PC-3 (cell line): ENCODE results near the gene NPLOC4. TPM values are rescaled to one million over a fixed set of nuclear protein-coding genes. Genes with fewer than 3 reads are reported as not detected.
A peak's percentile ranks its signal among the peaks of the same experiment; 100 is the strongest.

Source experiments
- ATAC-seq: fragments of 200-7000 bp; cut with Tn5 transposase; 2 replicates; pipeline ENCODE4 v1.9.1; 2020; ENCODE audit warnings: mild to moderate bottlenecking, moderate library complexity
- BruUV-seq: library from RNA; stranded (reverse); fragments of 400-500 nt; replicated peaks from 2 replicates; lab custom pipeline; 2021; lab: Mats Ljungman, UMichigan
- CTCF ChIA-PET: fragments of 300-600 bp; sonication (Branson Sonifier 250); formaldehyde crosslinking; loops from one replicate; lab custom pipeline; 2022; ENCODE audit warnings: antibody characterized with exemption; lab: Charles Lee
- POLR2A ChIA-PET: fragments of 300-600 bp; sonication (Branson Sonifier 250); formaldehyde crosslinking; loops from one replicate; lab custom pipeline; 2022; ENCODE audit warnings: antibody characterized with exemption; ENCODE audit not compliant: unreplicated experiment; lab: Charles Lee
- DNase-seq: peaks from one replicate; pipeline ENCODE4 v3.0.0-alpha.2; 2015
- H2AFZ ChIP-seq: fragments of 300-600 bp; sonication (generic); 2 replicates; pipeline ENCODE4 v1.6.0; 2016; ENCODE audit warnings: antibody characterized with exemption, low read length
- H3F3A ChIP-seq: fragments of 300-600 bp; sonication (generic); one replicate; pipeline ENCODE4 v1.6.0; 2017; ENCODE audit warnings: antibody characterized with exemption, low read length, control low read depth, mild to moderate bottlenecking; ENCODE audit not compliant: unreplicated experiment
- H3K27ac ChIP-seq: fragments of 300-600 bp; sonication (generic); 2 replicates; pipeline ENCODE4 v1.5.1; 2016; ENCODE audit warnings: mild to moderate bottlenecking, low read length
- H3K27me3 ChIP-seq: fragments of 300-600 bp; sonication (generic); 2 replicates; pipeline ENCODE4 v1.6.1; 2016; ENCODE audit warnings: low read length, mixed read lengths
- H3K36me3 ChIP-seq: fragments of 300-600 bp; sonication (generic); 2 replicates; pipeline ENCODE4 v1.6.1; 2016; ENCODE audit warnings: low read depth, mixed run types, low read length, mixed read lengths
- H3K4me1 ChIP-seq: fragments of 300-600 bp; sonication (generic); 2 replicates; pipeline ENCODE4 v1.5.1; 2016; ENCODE audit warnings: low read length; ENCODE audit not compliant: insufficient read depth
- H3K4me2 ChIP-seq: fragments of 300-600 bp; sonication (generic); 2 replicates; pipeline ENCODE4 v1.6.0; 2016; ENCODE audit warnings: low read length
- H3K4me3 ChIP-seq: fragments of 300-600 bp; sonication (generic); 2 replicates; pipeline ENCODE4 v1.5.1; 2016; ENCODE audit warnings: mild to moderate bottlenecking, low read length, mixed read lengths
- H3K79me2 ChIP-seq: fragments of 300-600 bp; sonication (generic); 2 replicates; pipeline ENCODE4 v1.6.1; 2017; ENCODE audit warnings: low read length, mixed read lengths
- H3K9ac ChIP-seq: fragments of 300-600 bp; sonication (generic); 2 replicates; pipeline ENCODE4 v1.6.0; 2016; ENCODE audit warnings: mild to moderate bottlenecking, low read length
- H3K9me2 ChIP-seq: fragments of 300-600 bp; sonication (generic); replicated peaks from 2 replicates; pipeline ENCODE4 v1.6.1; 2016; ENCODE audit warnings: mixed run types, low read length, mixed read lengths
- H3K9me3 ChIP-seq: fragments of 300-600 bp; sonication (generic); 2 replicates; pipeline ENCODE4 v1.6.1; 2016; ENCODE audit warnings: low read length, mixed read lengths
- H4K20me1 ChIP-seq: fragments of 300-600 bp; sonication (generic); 2 replicates; pipeline ENCODE4 v1.6.1; 2016; ENCODE audit warnings: low read length, mixed read lengths
- EZH2 ChIP-seq: fragments of 300-600 bp; sonication (generic); IDR thresholded peaks from one replicate; pipeline ENCODE4 v1.6.1; 2017; ENCODE audit warnings: antibody characterized with exemption, mild to moderate bottlenecking, low read length; ENCODE audit not compliant: unreplicated experiment
- EZH2phosphoT487 ChIP-seq: fragments of 300-600 bp; sonication (generic); IDR thresholded peaks from 2 replicates; pipeline ENCODE4 v1.6.1; 2018; ENCODE audit warnings: mild to moderate bottlenecking, antibody characterized with exemption, low read length, borderline replicate concordance
- intact Hi-C: fragments of 100-400 bp; cut with micrococcal nuclease; formaldehyde crosslinking; loops from 2 replicates; pipeline ENCODE4 v1.9.0; 2023
- total RNA-seq: library from RNA; depleted of rRNA; stranded (reverse); fragments of >200 nt; gene quantifications from 2 replicates; pipeline ENCODE4 v1.2.3, GENCODE V29; 2014
- TF ChIP-seq, protein P1 (sequence below): fragments of 300-600 bp; sonication (generic); conservative IDR thresholded peaks from 2 replicates; pipeline ENCODE4 v1.5.1; 2017; ENCODE audit warnings: antibody characterized with exemption, low read depth, mild to moderate bottlenecking, low read length

The NPLOC4 gene
- total RNA-seq, 1 experiment from 2014 or later = 109 TPM

DNA sequence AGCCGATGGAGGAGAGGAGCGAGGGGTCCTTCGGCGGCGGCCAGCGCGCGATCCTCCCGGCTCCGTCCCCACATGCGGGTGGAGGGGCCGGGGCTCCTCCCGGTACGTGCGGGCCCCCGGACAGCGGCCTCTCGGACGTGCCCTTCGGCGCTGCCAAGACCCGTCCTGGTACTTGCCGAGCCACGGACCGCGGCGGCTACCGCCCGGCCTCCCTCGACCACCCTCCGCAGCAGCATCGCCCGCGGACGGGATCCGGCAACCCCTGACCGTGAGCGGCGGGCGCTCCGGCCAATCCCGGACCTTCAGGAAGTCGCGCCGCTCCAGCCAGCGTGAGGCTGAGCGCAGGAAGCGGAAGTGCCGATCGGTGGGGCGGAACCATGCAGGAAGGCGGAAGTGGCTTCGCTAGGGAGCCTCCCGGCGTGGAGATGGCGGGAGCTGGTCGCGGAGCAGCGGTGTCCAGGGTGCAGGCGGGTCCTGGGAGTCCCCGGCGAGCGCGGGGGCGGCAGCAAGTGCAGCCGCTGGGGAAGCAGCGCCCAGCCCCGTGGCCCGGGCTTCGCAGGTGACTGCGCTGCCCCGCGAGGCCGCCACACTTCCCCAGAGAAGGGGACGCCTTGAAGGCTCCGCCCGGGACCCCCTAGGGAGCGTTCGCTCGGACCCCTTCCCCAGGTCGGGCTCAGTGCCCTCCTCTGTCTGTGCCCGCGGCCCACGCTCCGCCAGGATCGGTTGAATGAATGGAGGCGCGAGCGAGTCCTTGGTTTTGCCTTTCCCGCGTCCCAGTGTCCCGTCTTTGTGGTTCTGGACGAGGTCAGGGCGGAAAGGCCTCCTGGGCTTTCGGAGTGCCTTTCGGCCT lies 29.7 kb upstream of the NPLOC4 start, which contains the start of the genes CCDC137 and OXLD1:
TSS of gene CCDC137 (plus strand) at position 396 of the 850 bp plus-strand sequence. CDS start at position 426, 30 bp downstream.
TSS of gene OXLD1 (minus strand) at position 264 of the 850 bp plus-strand sequence. CDS start at position 236, 28 bp downstream.
- no peaks in the 10 kb centered on the region for H4K20me1 ChIP-seq
- ATAC-seq (peak; percentile 98), DNase-seq (peak; percentile 97)
- peaks cover 20% of the 10 kb centered on the region for H3K36me3 ChIP-seq
- TF ChIP-seq, protein P1, sequence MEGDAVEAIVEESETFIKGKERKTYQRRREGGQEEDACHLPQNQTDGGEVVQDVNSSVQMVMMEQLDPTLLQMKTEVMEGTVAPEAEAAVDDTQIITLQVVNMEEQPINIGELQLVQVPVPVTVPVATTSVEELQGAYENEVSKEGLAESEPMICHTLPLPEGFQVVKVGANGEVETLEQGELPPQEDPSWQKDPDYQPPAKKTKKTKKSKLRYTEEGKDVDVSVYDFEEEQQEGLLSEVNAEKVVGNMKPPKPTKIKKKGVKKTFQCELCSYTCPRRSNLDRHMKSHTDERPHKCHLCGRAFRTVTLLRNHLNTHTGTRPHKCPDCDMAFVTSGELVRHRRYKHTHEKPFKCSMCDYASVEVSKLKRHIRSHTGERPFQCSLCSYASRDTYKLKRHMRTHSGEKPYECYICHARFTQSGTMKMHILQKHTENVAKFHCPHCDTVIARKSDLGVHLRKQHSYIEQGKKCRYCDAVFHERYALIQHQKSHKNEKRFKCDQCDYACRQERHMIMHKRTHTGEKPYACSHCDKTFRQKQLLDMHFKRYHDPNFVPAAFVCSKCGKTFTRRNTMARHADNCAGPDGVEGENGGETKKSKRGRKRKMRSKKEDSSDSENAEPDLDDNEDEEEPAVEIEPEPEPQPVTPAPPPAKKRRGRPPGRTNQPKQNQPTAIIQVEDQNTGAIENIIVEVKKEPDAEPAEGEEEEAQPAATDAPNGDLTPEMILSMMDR = no peak
- no peak for TF ChIP-seq EZH2phosphoT487
- TF ChIP-seq EZH2 = no peak
- ChIA-PET POLR2A (interaction anchor here (0.5 to 0.6 kb wide), 2 partner anchors 36 to 95 kb away, joined by 3 to 4 read pairs; partner anchors contain the start of gene MRPL12), CTCF (no interaction called here)
- H3K4me1 ChIP-seq = peaks cover 35% of the 10 kb centered on the region
- H3K9ac ChIP-seq = peak within 1 kb of the TSS; percentile 98
- no peaks in the 10 kb centered on the region for H3K9me3 ChIP-seq
- H3K27ac ChIP-seq = peak within 1 kb of the TSS; percentile 69
- peak within 1 kb of the TSS; percentile 71 for H2AFZ ChIP-seq
- BruUV-seq = no TSS peak
- no peaks in the 10 kb centered on the region for H3K9me2 ChIP-seq
- H3F3A ChIP-seq = no peaks in the 10 kb centered on the region
- H3K27me3 ChIP-seq = no peaks in the 10 kb centered on the region
- peak within 1 kb of the TSS; percentile 100 for H3K4me2 ChIP-seq
- H3K4me3 ChIP-seq = peak within 1 kb of the TSS; percentile 93
- intact Hi-C loops = loop anchor here (2.0 kb wide), 1 partner anchor 30 kb away; the partner anchor contains the start of genes NPLOC4 and TSPAN10
- H3K79me2 ChIP-seq = peaks cover 56% of the 10 kb centered on the region

GRCh38 chr17:81666092-81666341 lies 29.1 kb upstream of the NPLOC4 start:
- Histone ChIP-seq H3F3A (no peaks in the 10 kb centered on the region), H3K27me3 (no peaks in the 10 kb centered on the region), H3K9me2 (no peaks in the 10 kb centered on the region), H3K36me3 (peaks cover 15% of the 10 kb centered on the region), H3K9me3 (no peaks in the 10 kb centered on the region), H2AFZ (peak overlapping the region; percentile 71), H3K4me1 (peaks cover 35% of the 10 kb centered on the region), H4K20me1 (no peaks in the 10 kb centered on the region), H3K4me2 (peak overlapping the region; percentile 100), H3K79me2 (peaks cover 56% of the 10 kb centered on the region), H3K4me3 (peak overlapping the region; percentile 93), H3K27ac (peak overlapping the region; percentile 69), H3K9ac (peak overlapping the region; percentile 98)
- POLR2A ChIA-PET = interaction anchor here (0.5 kb wide), 1 partner anchor 95 kb away, joined by 3 read pairs; no protein-coding TSS in a partner anchor
- ATAC-seq (peak; percentile 5), DNase-seq (no peak)
- BruUV-seq = TSS peak; percentile 70
- intact Hi-C loops = loop anchor here (2.0 kb wide), 1 partner anchor 29 kb away; the partner anchor contains the start of genes NPLOC4 and TSPAN10
- TF ChIP-seq EZH2phosphoT487 (no peak), EZH2 (no peak)
- TF ChIP-seq, protein P1 = no peak
- CTCF ChIA-PET = no interaction called here
